ENCODE data around the gene MAP3K20.
"Not testable (repeated sequence)": the region's sequence is repeated elsewhere in the genome, so short reads cannot be mapped to it uniquely, and the experiment has no call there.

Gene MAP3K20

DNA sequence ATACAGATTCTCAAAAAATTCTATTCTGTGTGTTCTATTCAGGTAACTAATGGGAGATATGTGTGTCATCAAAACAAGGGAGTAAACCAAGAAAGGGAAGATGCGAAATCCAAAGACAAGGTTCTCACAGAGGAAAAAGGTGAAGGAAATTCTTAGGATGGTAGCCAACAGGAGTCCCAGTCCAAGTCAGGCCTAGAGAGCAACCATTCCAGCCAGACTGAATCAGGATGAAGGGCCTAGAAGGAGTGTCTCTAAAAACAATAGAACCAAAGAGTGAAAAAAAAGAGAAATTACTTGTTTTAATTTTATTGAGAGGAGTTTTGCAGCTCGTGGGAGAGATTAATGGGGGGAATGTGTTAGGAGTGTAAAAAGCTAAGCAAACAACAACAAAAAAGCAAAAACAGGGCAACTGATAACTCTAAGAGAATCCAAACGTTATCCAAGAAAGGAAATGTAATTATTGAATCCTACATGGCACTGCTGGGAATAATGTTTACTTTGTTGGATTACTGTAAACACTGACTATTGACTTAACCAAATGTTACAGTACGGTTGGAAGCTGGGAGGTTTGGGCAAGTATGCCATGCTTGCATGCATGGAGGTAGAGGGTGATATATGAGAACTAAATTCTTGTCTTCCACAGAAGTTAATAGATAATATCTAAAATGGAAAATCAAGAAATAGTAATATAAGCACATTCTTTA, 12.3 kb downstream of the MAP3K20 start:
- Mint-ChIP-seq H3K27me3 (ENCODE audit: low read depth) (peaks cover 6% of the 10 kb centered on the region), H3K27ac (no peak overlapping the region), H3K4me3 (no peak overlapping the region), H3K4me1 (ENCODE audit: low read depth) (no peaks in the 10 kb centered on the region), H3K9me3 (no peaks in the 10 kb centered on the region), H3K36me3 (ENCODE audit: low read depth) (no peaks in the 10 kb centered on the region)
- DNase-seq (ENCODE audit: low spot score) = no peak

- Mint-ChIP-seq H3K27ac (no peak overlapping the region), H3K4me3 (no peak overlapping the region), H3K4me1 (ENCODE audit: low read depth) (no peaks in the 10 kb centered on the region), H3K27me3 (ENCODE audit: low read depth) (peaks cover 4% of the 10 kb centered on the region), H3K36me3 (ENCODE audit: low read depth) (no peaks in the 10 kb centered on the region), H3K9me3 (no peaks in the 10 kb centered on the region)
- DNase-seq (ENCODE audit: low spot score) = no peak
Measured at GRCh38 chr2:173090276-173090877, 14.7 kb downstream of the MAP3K20 start.

- H3K4me3 Mint-ChIP-seq = no peak overlapping the region
- no peaks in the 10 kb centered on the region for H3K4me1 Mint-ChIP-seq (ENCODE audit: low read depth)
- peaks cover 4% of the 10 kb centered on the region for H3K27me3 Mint-ChIP-seq (ENCODE audit: low read depth)
- DNase-seq (ENCODE audit: low spot score) = no peak
- H3K27ac Mint-ChIP-seq = no peak overlapping the region
- H3K9me3 Mint-ChIP-seq = no peaks in the 10 kb centered on the region
- H3K36me3 Mint-ChIP-seq (ENCODE audit: low read depth) = no peaks in the 10 kb centered on the region
Measured at GRCh38 chr2:173090973-173091660, 15.5 kb downstream of the MAP3K20 start.

- peaks cover 3% of the 10 kb centered on the region for H3K36me3 Mint-ChIP-seq (ENCODE audit: low read depth)
- H3K9me3 Mint-ChIP-seq = no peaks in the 10 kb centered on the region
- H3K27me3 Mint-ChIP-seq (ENCODE audit: low read depth) = peaks cover 4% of the 10 kb centered on the region
- H3K4me1 Mint-ChIP-seq (ENCODE audit: low read depth) = no peaks in the 10 kb centered on the region
- no peak overlapping the region for H3K27ac Mint-ChIP-seq
- no peak overlapping the region for H3K4me3 Mint-ChIP-seq
- DNase-seq (ENCODE audit: low spot score) = no peak
Measured at GRCh38 chr2:173091910-173092309, 16.3 kb downstream of the MAP3K20 start.

DNA sequence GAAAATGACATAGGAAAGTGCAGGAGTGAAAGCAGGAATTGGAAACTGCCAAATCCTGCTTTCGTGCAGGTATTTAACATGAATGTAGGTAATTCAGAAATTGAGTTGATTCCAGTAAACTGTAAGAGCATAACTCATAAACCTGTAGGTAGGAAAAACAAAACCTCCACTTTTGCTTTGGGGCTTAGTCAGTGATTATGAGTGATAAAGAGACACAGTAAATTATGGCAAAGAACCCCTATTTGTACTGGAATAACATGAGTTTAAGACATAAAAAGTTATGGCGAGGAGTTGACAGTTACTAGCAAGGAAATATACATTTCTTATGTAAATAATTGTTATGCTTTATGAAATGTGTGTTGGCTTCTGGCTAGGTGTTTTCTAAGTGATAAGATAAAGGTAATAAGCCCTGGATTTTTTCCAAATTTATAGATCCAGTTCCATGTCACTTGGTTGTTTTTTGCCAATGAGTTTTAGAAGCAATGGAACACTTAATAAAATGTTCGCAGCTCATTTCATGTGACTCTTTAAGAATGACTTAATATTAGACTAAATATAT, 17.3 kb downstream of the MAP3K20 start:
- H3K27me3 Mint-ChIP-seq (ENCODE audit: low read depth) = peaks cover 1% of the 10 kb centered on the region
- DNase-seq (ENCODE audit: low spot score) = no peak
- H3K4me3 Mint-ChIP-seq = no peak overlapping the region
- peaks cover 3% of the 10 kb centered on the region for H3K36me3 Mint-ChIP-seq (ENCODE audit: low read depth)
- no peak overlapping the region for H3K27ac Mint-ChIP-seq
- no peaks in the 10 kb centered on the region for H3K9me3 Mint-ChIP-seq
- H3K4me1 Mint-ChIP-seq (ENCODE audit: low read depth) = no peaks in the 10 kb centered on the region

- H3K36me3 Mint-ChIP-seq (ENCODE audit: low read depth); H3K4me3 Mint-ChIP-seq: not testable (repeated sequence)
Measured at GRCh38 chr2:173093617-173094016, 18.0 kb downstream of the MAP3K20 start.

DNA sequence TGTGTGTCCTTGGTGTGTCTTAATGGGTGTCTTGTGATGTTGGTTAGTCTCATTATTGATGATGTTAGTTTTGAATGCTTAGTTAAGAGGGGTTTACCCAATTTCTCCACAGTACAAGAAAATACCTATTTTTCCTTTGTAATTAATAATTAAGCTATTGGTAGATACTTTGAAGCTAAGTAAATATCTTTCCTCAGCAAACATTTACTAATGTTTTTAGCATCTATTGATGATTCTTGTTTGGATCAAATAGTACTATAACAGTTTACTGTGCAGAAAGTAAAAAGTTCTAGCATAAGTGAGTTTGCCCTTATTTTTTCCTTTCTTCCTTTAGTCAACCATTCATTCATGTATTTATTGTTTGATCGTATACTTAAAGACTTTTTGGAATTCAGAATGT, 19.1 kb downstream of the MAP3K20 start:
- H3K36me3 Mint-ChIP-seq (ENCODE audit: low read depth) = peaks cover 6% of the 10 kb centered on the region
- no peak overlapping the region for H3K4me3 Mint-ChIP-seq
- H3K4me1 Mint-ChIP-seq (ENCODE audit: low read depth) = peaks cover 4% of the 10 kb centered on the region
- no peak for DNase-seq (ENCODE audit: low spot score)
- no peaks in the 10 kb centered on the region for H3K9me3 Mint-ChIP-seq
- no peak overlapping the region for H3K27ac Mint-ChIP-seq
- no peaks in the 10 kb centered on the region for H3K27me3 Mint-ChIP-seq (ENCODE audit: low read depth)

More at GRCh38 chr2:173093617-173094016, 18.0 kb downstream of the MAP3K20 start:
- not testable (repeated sequence) for H3K4me1 Mint-ChIP-seq (ENCODE audit: low read depth); H3K27ac Mint-ChIP-seq; DNase-seq (ENCODE audit: low spot score); H3K9me3 Mint-ChIP-seq; H3K27me3 Mint-ChIP-seq (ENCODE audit: low read depth)

DNA sequence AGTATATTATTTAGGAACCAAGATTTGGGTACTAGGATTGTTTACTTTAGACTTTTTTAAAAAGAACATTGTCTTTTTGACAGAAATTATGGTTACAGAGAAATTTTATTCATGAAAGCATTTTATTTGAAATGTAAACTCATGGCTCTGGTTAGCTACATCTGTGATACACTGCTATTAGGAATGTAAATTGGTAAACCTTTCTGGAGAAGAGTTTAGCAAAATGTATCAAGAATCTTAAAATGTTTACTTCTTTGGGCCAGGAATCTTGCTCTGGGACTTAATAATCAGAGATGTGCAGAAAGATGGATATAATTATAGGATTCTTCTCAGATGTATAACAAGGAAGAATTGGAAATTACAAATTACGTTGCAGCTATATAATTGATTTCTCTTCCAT, 19.7 kb downstream of the MAP3K20 start:
- Mint-ChIP-seq H3K4me1 (ENCODE audit: low read depth) (peaks cover 5% of the 10 kb centered on the region), H3K27me3 (ENCODE audit: low read depth) (no peaks in the 10 kb centered on the region), H3K9me3 (no peaks in the 10 kb centered on the region)

GRCh38 chr2:173099271-173099670, 23.6 kb downstream of the MAP3K20 start:
- Mint-ChIP-seq H3K36me3 (ENCODE audit: low read depth) (peaks cover 6% of the 10 kb centered on the region), H3K27ac (peak overlapping the region; percentile 22), H3K9me3 (no peaks in the 10 kb centered on the region), H3K4me1 (ENCODE audit: low read depth) (peaks cover 27% of the 10 kb centered on the region), H3K4me3 (no peak overlapping the region), H3K27me3 (ENCODE audit: low read depth) (no peaks in the 10 kb centered on the region)
- no peak for DNase-seq (ENCODE audit: low spot score)

More for the DNA sequence above, 19.7 kb downstream of the MAP3K20 start:
- Mint-ChIP-seq H3K36me3 (ENCODE audit: low read depth) (peaks cover 6% of the 10 kb centered on the region), H3K27ac (no peak overlapping the region), H3K4me3 (no peak overlapping the region)
- DNase-seq (ENCODE audit: low spot score) = no peak

DNA sequence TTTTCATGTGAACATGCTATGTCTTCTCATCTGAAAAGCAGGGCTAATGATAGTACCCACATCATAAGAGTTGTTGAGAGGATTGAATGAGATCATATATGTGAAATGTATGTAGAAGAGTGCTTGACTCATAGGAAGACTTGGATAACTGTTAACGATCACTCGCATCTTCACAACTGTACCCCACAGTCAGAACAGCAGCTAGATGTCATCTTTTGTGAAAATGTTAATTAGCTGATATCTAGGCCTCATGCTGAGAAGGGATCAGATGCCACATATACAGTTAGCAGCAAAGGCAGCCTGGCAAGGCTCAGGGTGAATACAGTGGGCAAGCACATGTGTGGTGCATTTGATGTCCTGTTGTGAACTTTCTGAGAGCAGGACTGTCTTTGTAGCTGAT, 24.2 kb downstream of the MAP3K20 start:
- no peak overlapping the region for H3K27ac Mint-ChIP-seq

DNA sequence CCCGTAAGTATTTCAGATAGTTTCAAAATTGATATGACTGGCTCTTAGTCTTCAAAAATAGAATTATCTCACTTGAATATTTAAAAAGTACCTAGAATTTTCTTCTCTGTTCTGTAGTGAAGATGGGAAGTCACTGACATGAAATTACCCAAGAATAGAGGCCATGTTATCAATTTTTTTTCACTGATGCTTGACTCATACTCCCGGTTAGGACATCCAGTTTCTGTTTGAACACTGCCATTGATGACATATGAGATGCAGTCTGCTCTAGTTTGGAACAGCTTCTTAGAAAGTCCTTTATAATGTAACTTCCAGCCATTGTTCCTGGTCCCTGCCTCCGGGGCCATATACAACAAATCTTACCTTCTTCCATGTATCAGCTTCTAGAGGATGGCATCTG, 26.0 kb downstream of the MAP3K20 start:
- H3K4me3 Mint-ChIP-seq = peak overlapping the region; percentile 12
- H3K4me1 Mint-ChIP-seq (ENCODE audit: low read depth) = peaks cover 31% of the 10 kb centered on the region
- no peaks in the 10 kb centered on the region for H3K9me3 Mint-ChIP-seq
- H3K27me3 Mint-ChIP-seq (ENCODE audit: low read depth) = no peaks in the 10 kb centered on the region
- DNase-seq (ENCODE audit: low spot score) = peak; percentile 22
- H3K36me3 Mint-ChIP-seq (ENCODE audit: low read depth) = peaks cover 4% of the 10 kb centered on the region
- H3K27ac Mint-ChIP-seq = no peak overlapping the region

More for the DNA sequence above, 24.2 kb downstream of the MAP3K20 start:
- H3K4me1 Mint-ChIP-seq (ENCODE audit: low read depth) = peaks cover 28% of the 10 kb centered on the region
- no peaks in the 10 kb centered on the region for H3K27me3 Mint-ChIP-seq (ENCODE audit: low read depth)
- DNase-seq (ENCODE audit: low spot score) = peak; percentile 20
- H3K36me3 Mint-ChIP-seq (ENCODE audit: low read depth) = peaks cover 6% of the 10 kb centered on the region
- no peaks in the 10 kb centered on the region for H3K9me3 Mint-ChIP-seq
- H3K4me3 Mint-ChIP-seq = no peak overlapping the region

- H3K9me3 Mint-ChIP-seq = no peaks in the 10 kb centered on the region
- no peak overlapping the region for H3K27ac Mint-ChIP-seq
- H3K4me1 Mint-ChIP-seq (ENCODE audit: low read depth) = peaks cover 31% of the 10 kb centered on the region
- no peak overlapping the region for H3K4me3 Mint-ChIP-seq
- H3K27me3 Mint-ChIP-seq (ENCODE audit: low read depth) = no peaks in the 10 kb centered on the region
- no peak for DNase-seq (ENCODE audit: low spot score)
- H3K36me3 Mint-ChIP-seq (ENCODE audit: low read depth) = peaks cover 6% of the 10 kb centered on the region
Measured at GRCh38 chr2:173104156-173104555, 28.5 kb downstream of the MAP3K20 start.

DNA sequence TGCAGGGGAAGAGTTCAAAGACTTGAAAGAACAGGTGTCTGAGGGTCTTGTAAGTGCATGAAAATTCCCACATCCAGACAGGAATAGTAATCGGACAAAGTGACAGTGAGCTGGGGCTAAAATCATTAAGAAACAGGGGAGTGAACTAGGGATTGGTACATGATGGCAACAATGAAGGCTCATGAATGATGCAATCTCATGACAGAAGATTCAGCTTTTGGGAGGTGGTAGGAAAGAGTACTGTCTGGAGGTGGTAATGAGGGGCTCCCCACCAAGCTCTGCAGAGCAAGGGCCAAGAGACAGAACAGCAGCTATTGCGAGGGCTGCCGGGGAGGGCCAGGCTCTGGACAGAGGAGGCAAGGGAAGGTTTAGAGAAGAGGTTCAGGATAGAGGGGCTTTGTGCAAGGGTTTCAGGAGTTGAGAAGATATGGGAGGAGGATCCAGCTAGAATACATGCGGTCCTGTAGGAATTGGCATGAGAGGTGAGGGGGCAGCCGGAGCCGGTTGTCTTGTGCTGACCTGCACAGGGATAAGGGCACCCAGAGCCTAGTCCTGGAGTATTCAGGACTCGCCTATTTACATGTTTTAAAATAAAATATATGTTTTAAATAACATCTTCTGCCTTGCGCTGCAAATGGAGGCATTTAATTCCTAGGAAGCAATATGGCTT, 31.4 kb downstream of the MAP3K20 start:
- peaks cover 6% of the 10 kb centered on the region for H3K9me3 Mint-ChIP-seq
- no peak overlapping the region for H3K27ac Mint-ChIP-seq
- peaks cover 4% of the 10 kb centered on the region for H3K27me3 Mint-ChIP-seq (ENCODE audit: low read depth)
- DNase-seq (ENCODE audit: low spot score) = no peak
- peaks cover 5% of the 10 kb centered on the region for H3K36me3 Mint-ChIP-seq (ENCODE audit: low read depth)
- no peak overlapping the region for H3K4me3 Mint-ChIP-seq
- peaks cover 19% of the 10 kb centered on the region for H3K4me1 Mint-ChIP-seq (ENCODE audit: low read depth)

DNA sequence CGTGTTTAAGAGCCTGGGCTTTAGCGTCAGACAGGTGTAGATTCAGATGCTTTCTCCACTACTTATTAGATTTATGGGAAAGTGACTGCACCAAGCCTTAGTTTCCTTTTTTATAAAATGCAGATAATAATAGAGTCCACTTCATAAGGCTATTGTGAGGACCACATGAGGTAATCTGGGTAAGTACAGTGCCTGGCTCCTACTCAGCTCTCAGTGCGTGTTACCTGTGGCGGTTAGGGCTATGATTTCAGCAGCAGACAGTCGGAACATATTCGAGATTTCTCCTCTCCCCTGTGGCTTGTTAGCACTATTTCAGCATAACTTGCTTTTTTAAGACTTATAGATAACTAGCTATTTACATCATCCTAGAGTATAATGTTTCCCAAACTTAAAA, 32.0 kb downstream of the MAP3K20 start:
- Mint-ChIP-seq H3K36me3 (ENCODE audit: low read depth) (peaks cover 5% of the 10 kb centered on the region), H3K9me3 (peaks cover 9% of the 10 kb centered on the region), H3K4me1 (ENCODE audit: low read depth) (peaks cover 15% of the 10 kb centered on the region), H3K4me3 (no peak overlapping the region), H3K27me3 (ENCODE audit: low read depth) (peaks cover 9% of the 10 kb centered on the region), H3K27ac (no peak overlapping the region)
- no peak for DNase-seq (ENCODE audit: low spot score)
